Measurements from ENCODE around the gene SMPDL3A.

Gene SMPDL3A

GRCh38 chr6:122806291-122806690 lies 17.2 kb downstream of the SMPDL3A start:
- no peak for DNase-seq

GRCh38 chr6:122808121-122808885 lies 19.2 kb downstream of the SMPDL3A start:
- no peak for DNase-seq

- DNase-seq, result no peak
These were observed 19.9 kb downstream of the SMPDL3A start for GRCh38 chr6:122809001-122809400.

GRCh38 chr6:122809691-122810090 lies 20.6 kb downstream of the SMPDL3A start:
- DNase-seq, result no peak

- DNase-seq, result no peak
These were observed 21.1 kb downstream of the SMPDL3A start for GRCh38 chr6:122810189-122810588.

- no peak for DNase-seq
These were observed 28.3 kb downstream of the SMPDL3A start for GRCh38 chr6:122817358-122817757.

GRCh38 chr6:122817766-122818165 lies 28.7 kb downstream of the SMPDL3A start:
- no peak for DNase-seq

GRCh38 chr6:122818866-122819265 lies 29.8 kb downstream of the SMPDL3A start:
- DNase-seq, result no peak

- no peak for DNase-seq
These were observed 32.0 kb downstream of the SMPDL3A start for GRCh38 chr6:122821095-122821494.

GRCh38 chr6:122825163-122825562 lies 36.1 kb downstream of the SMPDL3A start:
- no peak for DNase-seq

- DNase-seq, result no peak
These were observed 40.4 kb downstream of the SMPDL3A start for GRCh38 chr6:122829456-122829855.

GRCh38 chr6:122831511-122831910 lies 42.5 kb downstream of the SMPDL3A start:
- DNase-seq, result no peak

GRCh38 chr6:122832459-122832858 lies 43.4 kb downstream of the SMPDL3A start:
- no peak for DNase-seq

- no peak for DNase-seq
These were observed 44.0 kb downstream of the SMPDL3A start for GRCh38 chr6:122833021-122833491.

- no peak for DNase-seq
These were observed 49.2 kb downstream of the SMPDL3A start for GRCh38 chr6:122838060-122838780.

- DNase-seq, result peak; percentile 23
These were observed 50.4 kb downstream of the SMPDL3A start for GRCh38 chr6:122839472-122839871.

GRCh38 chr6:122839906-122840305 lies 50.8 kb downstream of the SMPDL3A start:
- DNase-seq, result no peak

GRCh38 chr6:122845464-122845863 lies 56.4 kb downstream of the SMPDL3A start:
- DNase-seq, result no peak

GRCh38 chr6:122845916-122846612 lies 57.0 kb downstream of the SMPDL3A start:
- no peak for DNase-seq

- no peak for DNase-seq
These were observed 64.4 kb downstream of the SMPDL3A start for GRCh38 chr6:122853259-122853995.

Measured in amniotic stem cell (primary cell).